ENCODE results near the gene CD58. TPM values are rescaled to one million over a fixed set of nuclear protein-coding genes. Genes with fewer than 3 reads are reported as not detected.

The CD58 gene
- total RNA-seq, 1 experiment from 2014 or later: 11.0 TPM

- Mint-ChIP-seq H3K27me3 (ENCODE audit: insufficient read depth, unreplicated experiment) (peaks cover 43% of the 10 kb centered on the region), H3K4me1 (ENCODE audit: insufficient read depth, unreplicated experiment) (no peaks in the 10 kb centered on the region), H3K9me3 (ENCODE audit: unreplicated experiment) (no peaks in the 10 kb centered on the region), H3K27ac (ENCODE audit: low read depth, unreplicated experiment) (no peak overlapping the region), H3K36me3 (ENCODE audit: insufficient read depth, unreplicated experiment) (no peaks in the 10 kb centered on the region), H3K4me3 (ENCODE audit: unreplicated experiment) (no peak overlapping the region)
- DNase-seq (ENCODE audit: unreplicated experiment): no peak
- BruUV-seq (replicated peaks): no TSS peak
- ChIA-PET POLR2A (no interaction called here), CTCF (interaction anchor here (1.0 to 2.2 kb wide), 2 partner anchors 19 to 327 kb away, joined by 3 to 7 read pairs; no protein-coding TSS in a partner anchor)
- TF ChIP-seq, protein P1, sequence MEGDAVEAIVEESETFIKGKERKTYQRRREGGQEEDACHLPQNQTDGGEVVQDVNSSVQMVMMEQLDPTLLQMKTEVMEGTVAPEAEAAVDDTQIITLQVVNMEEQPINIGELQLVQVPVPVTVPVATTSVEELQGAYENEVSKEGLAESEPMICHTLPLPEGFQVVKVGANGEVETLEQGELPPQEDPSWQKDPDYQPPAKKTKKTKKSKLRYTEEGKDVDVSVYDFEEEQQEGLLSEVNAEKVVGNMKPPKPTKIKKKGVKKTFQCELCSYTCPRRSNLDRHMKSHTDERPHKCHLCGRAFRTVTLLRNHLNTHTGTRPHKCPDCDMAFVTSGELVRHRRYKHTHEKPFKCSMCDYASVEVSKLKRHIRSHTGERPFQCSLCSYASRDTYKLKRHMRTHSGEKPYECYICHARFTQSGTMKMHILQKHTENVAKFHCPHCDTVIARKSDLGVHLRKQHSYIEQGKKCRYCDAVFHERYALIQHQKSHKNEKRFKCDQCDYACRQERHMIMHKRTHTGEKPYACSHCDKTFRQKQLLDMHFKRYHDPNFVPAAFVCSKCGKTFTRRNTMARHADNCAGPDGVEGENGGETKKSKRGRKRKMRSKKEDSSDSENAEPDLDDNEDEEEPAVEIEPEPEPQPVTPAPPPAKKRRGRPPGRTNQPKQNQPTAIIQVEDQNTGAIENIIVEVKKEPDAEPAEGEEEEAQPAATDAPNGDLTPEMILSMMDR (IDR thresholded peaks at IDR 0.05; ENCODE audit: unreplicated experiment): no peak
- intact Hi-C loops (cut with micrococcal nuclease): no loop called here
Observed at GRCh38 chr1:116465845-116466685, 104.8 kb downstream of the CD58 start.

DNA sequence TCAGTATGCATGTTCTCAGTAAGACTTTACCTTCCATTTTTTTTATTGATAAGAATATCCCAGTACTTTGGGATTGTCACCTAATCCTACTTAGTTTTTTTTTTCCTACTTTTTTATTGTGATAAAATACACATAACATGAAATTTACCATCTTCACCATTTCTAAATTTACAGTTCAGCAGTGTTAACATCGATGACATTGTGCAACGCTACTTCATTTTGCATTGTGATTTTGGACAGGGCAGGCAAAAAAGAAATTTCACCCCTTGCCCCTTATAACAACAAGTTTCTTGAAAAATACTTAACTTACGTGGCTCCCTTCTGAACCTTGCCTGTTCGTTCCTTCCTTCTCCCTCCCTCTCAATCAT lies 105.4 kb downstream of the CD58 start:
- Mint-ChIP-seq H3K36me3 (ENCODE audit: insufficient read depth, unreplicated experiment) (no peaks in the 10 kb centered on the region), H3K9me3 (ENCODE audit: unreplicated experiment) (no peaks in the 10 kb centered on the region), H3K27ac (ENCODE audit: low read depth, unreplicated experiment) (no peak overlapping the region), H3K27me3 (ENCODE audit: insufficient read depth, unreplicated experiment) (peaks cover 48% of the 10 kb centered on the region), H3K4me3 (ENCODE audit: unreplicated experiment) (no peak overlapping the region), H3K4me1 (ENCODE audit: insufficient read depth, unreplicated experiment) (no peaks in the 10 kb centered on the region)
- TF ChIP-seq, protein P1 (IDR thresholded peaks at IDR 0.05; ENCODE audit: unreplicated experiment): no peak
- intact Hi-C loops (cut with micrococcal nuclease): no loop called here
- ChIA-PET CTCF (interaction anchor here (2.2 kb wide), 1 partner anchor 20 kb away, joined by 7 read pairs; no protein-coding TSS in a partner anchor), POLR2A (no interaction called here)
- no TSS peak for BruUV-seq (replicated peaks)
- DNase-seq (ENCODE audit: unreplicated experiment): no peak

Small RNAs within 50 kb of the gene (microRNA-seq; reads per million reads assigned to microRNA genes)
- not detected for gene MIR548AC

Other genes with a start within 250 kb of the CD58 start
- 361 and 378 TPM in 2 replicates for gene ATP1A1, start 197.8 kb downstream of the CD58 start, total RNA-seq (2022)
- gene IGSF3, start 96.7 kb upstream of the CD58 start, total RNA-seq (2022): 3.5 and 4.6 TPM in 2 replicates
- not detected in 2 replicates for gene CD2, start 183.4 kb upstream of the CD58 start, total RNA-seq (2022)

All from MCF 10A (cell line).